ENCODE measurements around the gene CEPT1.

The CEPT1 gene

GRCh38 chr1:111225717-111226400, 85.8 kb downstream of the CEPT1 start:
- no peaks in the 10 kb centered on the region for H3K36me3 ChIP-seq (ENCODE audit: low read depth)
- no peak for DNase-seq (ENCODE audit: low spot score)
- TF ChIP-seq CTCF (IDR thresholded peaks at IDR 0.05; ENCODE audit: poor library complexity, severe bottlenecking) = no peak
- no peak overlapping the region for H3K4me3 ChIP-seq (ENCODE audit: severe bottlenecking)
- H3K27me3 ChIP-seq (ENCODE audit: insufficient read depth, poor library complexity, severe bottlenecking) = no peaks in the 10 kb centered on the region
- H3K9me3 ChIP-seq (ENCODE audit: severe bottlenecking) = no peaks in the 10 kb centered on the region
- H3K4me1 ChIP-seq (ENCODE audit: insufficient read depth, poor library complexity, severe bottlenecking) = peaks cover 14% of the 10 kb centered on the region
- no peak for ATAC-seq (ENCODE audit: low read depth)
- no peak overlapping the region for H3K27ac ChIP-seq (ENCODE audit: poor library complexity, severe bottlenecking)

GRCh38 chr1:111227434-111227833, 87.4 kb downstream of the CEPT1 start, which contains the start of gene CHI3L2:
CHI3L2 (plus strand) TSS chr1:111227713; CDS start chr1:111227730, 17 bp downstream.
- no peaks in the 10 kb centered on the region for H3K9me3 ChIP-seq (ENCODE audit: severe bottlenecking)
- no peak within 1 kb of the TSS for H3K4me3 ChIP-seq (ENCODE audit: severe bottlenecking)
- no peak for ATAC-seq (ENCODE audit: low read depth)
- no peak within 1 kb of the TSS for H3K27ac ChIP-seq (ENCODE audit: poor library complexity, severe bottlenecking)
- DNase-seq (ENCODE audit: low spot score) = no peak
- peaks cover 11% of the 10 kb centered on the region for H3K4me1 ChIP-seq (ENCODE audit: insufficient read depth, poor library complexity, severe bottlenecking)
- H3K36me3 ChIP-seq (ENCODE audit: low read depth) = no peaks in the 10 kb centered on the region
- no peak for TF ChIP-seq CTCF (IDR thresholded peaks at IDR 0.05; ENCODE audit: poor library complexity, severe bottlenecking)
- H3K27me3 ChIP-seq (ENCODE audit: insufficient read depth, poor library complexity, severe bottlenecking) = no peaks in the 10 kb centered on the region

GRCh38 chr1:111227851-111228747, 88.1 kb downstream of the CEPT1 start:
- no peak for TF ChIP-seq CTCF (IDR thresholded peaks at IDR 0.05; ENCODE audit: poor library complexity, severe bottlenecking)
- no peaks in the 10 kb centered on the region for H3K27me3 ChIP-seq (ENCODE audit: insufficient read depth, poor library complexity, severe bottlenecking)
- peaks cover 7% of the 10 kb centered on the region for H3K4me1 ChIP-seq (ENCODE audit: insufficient read depth, poor library complexity, severe bottlenecking)
- ATAC-seq (ENCODE audit: low read depth) (peak; percentile 99), DNase-seq (ENCODE audit: low spot score) (no peak)
- H3K36me3 ChIP-seq (ENCODE audit: low read depth) = no peaks in the 10 kb centered on the region
- no peak overlapping the region for H3K27ac ChIP-seq (ENCODE audit: poor library complexity, severe bottlenecking)
- H3K9me3 ChIP-seq (ENCODE audit: severe bottlenecking) = no peaks in the 10 kb centered on the region
- H3K4me3 ChIP-seq (ENCODE audit: severe bottlenecking) = no peak overlapping the region

- Histone ChIP-seq H3K9me3 (ENCODE audit: severe bottlenecking) (no peaks in the 10 kb centered on the region), H3K27ac (ENCODE audit: poor library complexity, severe bottlenecking) (no peak overlapping the region), H3K4me3 (ENCODE audit: severe bottlenecking) (no peak overlapping the region), H3K36me3 (ENCODE audit: low read depth) (no peaks in the 10 kb centered on the region), H3K27me3 (ENCODE audit: insufficient read depth, poor library complexity, severe bottlenecking) (no peaks in the 10 kb centered on the region), H3K4me1 (ENCODE audit: insufficient read depth, poor library complexity, severe bottlenecking) (peaks cover 5% of the 10 kb centered on the region)
- no peak for TF ChIP-seq CTCF (IDR thresholded peaks at IDR 0.05; ENCODE audit: poor library complexity, severe bottlenecking)
- DNase-seq (ENCODE audit: low spot score) (no peak), ATAC-seq (ENCODE audit: low read depth) (no peak)
These were observed 88.7 kb downstream of the CEPT1 start for GRCh38 chr1:111228748-111229126.

All from RWPE2 (cell line).